ENCODE data around the gene LGALS7B.
"Not testable (repeated sequence)": the region's sequence is repeated elsewhere in the genome, so short reads cannot be mapped to it uniquely, and the experiment has no call there.

The LGALS7B gene

DNA sequence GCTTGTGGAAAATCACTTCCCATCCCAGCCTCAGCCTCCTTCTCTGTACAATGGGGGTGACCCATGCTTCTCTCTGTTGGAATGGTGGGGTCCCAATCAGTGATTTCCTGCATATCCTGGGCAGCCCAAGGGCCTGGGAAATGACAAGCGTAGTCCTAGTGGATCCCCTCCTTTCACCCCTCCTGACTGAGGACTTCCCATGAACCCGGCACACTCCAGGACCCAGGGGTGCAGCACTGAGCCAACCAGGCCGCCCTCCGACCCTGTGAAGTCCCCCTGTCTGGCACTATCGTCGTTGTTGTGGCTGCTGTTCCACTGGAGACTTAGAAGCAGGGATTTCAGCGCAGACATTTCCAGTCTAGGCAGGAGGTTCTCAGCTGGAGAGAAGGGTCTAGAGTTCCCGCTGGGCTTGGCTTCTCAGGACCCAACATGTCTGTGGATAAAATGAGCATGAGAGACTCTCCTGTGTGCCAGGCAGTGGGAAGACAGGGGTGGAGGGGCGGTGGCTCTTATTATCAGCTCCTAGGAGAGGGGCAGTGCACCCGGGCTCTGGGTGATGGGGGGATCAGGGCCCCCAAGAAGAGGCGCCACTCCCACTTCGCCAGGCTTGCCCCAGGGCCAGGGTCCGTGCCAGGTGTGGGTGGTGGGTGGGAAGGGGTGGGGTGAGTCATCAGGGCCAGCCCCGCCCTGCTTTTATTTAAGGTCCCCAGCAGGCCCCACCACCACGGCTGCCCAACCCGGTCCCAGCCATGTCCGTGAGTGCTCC, at the start of gene LGALS7B:
TSS of gene LGALS7B (plus strand) at position 723 of the 766 bp plus-strand sequence. CDS start at position 750, 27 bp downstream.
- FAIRE-seq, result no peak
- DNase-seq (ENCODE audit: low spot score), result no peak

- DNase-seq (ENCODE audit: low spot score) (no peak), FAIRE-seq (no peak)
Observed at GRCh38 chr19:38739440-38740256, 49.4 kb upstream of the LGALS7B start.

- DNase-seq (ENCODE audit: low spot score) (no peak), FAIRE-seq (no peak)
Observed at GRCh38 chr19:38740257-38740592, 48.8 kb upstream of the LGALS7B start.

DNA sequence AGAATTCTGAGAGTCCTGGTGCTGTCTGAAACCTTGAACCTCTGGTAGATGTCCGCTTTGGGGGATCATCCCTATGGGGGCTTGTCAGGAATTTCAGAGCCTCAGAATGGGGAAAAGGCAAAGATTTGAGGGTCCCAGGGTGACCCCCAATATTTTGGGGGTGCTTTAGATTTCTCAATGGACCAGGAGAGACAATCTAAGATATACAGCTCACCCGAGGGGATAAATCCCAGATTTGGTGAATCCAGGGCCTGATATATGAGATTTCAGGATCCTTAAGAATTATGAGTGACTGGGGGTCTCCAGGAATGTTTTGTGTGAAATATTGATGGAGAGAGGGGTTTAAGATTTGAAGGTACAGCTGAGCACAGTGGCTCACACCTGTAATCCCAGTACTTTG, 48.1 kb upstream of the LGALS7B start:
- no peak for DNase-seq (ENCODE audit: low spot score)
- no peak for FAIRE-seq

DNA sequence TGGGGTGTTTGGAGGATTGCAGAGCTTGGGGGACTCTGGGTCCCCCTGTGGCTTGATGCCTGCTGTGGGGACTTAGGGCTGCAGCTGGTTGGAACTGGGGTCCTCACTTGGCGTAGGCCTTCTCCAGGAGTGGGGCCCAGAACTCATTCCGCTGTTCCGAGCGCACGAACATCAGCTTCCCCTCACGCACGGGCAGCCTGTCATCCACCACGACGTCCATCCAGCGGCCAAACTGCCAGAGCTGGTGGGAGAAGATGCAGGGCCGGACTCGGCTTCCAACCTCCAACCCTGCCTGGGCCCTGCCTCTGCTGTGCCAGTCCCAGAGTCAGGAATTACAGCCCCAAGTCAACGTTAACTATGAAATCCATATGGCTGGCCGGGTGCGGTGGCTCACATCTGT, 47.3 kb upstream of the LGALS7B start:
- FAIRE-seq, result no peak
- no peak for DNase-seq (ENCODE audit: low spot score)

DNA sequence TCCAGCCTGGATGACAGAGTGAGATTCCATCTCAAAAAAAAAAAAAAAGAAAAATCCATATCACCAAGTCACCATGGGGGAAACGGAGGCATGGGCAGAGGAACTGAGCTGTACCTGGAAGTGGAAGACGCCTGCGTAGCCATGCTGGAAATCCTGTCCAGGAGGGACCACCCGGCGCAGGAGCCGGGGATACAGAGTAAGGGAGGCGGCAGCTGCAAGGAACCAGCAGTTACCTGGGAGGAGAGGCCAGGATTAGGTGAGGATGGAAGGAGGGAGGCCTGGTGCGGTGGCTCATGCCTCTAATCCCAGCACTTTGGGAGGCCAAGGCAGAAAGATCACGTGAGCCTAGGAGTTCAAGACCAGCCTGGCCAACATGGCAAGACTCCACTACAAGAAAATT, 46.7 kb upstream of the LGALS7B start:
- FAIRE-seq (no peak), DNase-seq (ENCODE audit: low spot score) (no peak)

- DNase-seq (ENCODE audit: low spot score) (no peak), FAIRE-seq (no peak)
Observed at GRCh38 chr19:38742906-38743305, 46.1 kb upstream of the LGALS7B start.

- no peak for FAIRE-seq
- DNase-seq (ENCODE audit: low spot score), result no peak
Observed at GRCh38 chr19:38743394-38744297, 45.4 kb upstream of the LGALS7B start.

DNA sequence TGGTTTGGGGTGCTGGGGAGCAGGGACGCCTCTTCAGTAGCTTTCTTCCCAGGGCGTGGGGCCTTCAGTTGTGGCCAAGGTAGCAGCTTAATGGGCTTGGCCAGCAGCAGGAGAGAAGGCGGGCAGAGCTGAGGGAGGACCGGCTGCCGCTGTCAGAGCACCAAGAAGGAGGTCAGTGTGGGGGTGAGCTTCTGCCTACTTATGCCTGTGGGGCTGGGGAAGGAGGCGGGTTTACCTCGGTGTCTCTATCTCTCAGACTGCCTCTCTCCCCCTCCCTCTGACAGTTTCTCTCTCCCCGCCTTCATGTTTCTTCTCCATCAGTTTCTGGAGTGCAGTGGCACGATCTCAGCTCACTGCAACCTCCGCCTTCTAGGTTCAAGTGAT, 44.7 kb upstream of the LGALS7B start, which contains the start of gene CAPN12:
TSS of gene CAPN12 (minus strand) at position 177 of the 384 bp plus-strand sequence. CDS start 309 bp downstream, outside the sequence.
- DNase-seq (ENCODE audit: low spot score) (no peak), FAIRE-seq (no peak)

DNA sequence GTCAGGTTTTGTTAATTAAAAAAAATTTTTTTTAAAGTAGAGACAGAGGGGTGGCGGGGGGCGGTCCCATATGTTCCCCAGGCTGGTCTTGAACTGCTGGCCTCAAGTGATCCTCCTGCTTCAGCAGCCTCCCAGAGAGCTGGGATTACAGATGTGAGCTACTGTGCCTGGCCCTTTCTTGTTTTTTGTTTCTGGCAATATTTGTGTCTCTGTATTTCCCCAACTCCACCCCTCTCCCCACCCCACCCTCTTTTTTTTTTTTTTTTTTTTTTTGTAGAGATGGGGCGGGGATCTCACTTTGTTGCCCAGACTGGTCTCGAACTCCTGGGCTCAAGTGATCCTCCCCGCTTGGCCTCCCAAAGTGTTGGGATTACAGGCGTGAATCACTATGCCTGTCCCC, 44.1 kb upstream of the LGALS7B start:
- FAIRE-seq, result no peak

DNA sequence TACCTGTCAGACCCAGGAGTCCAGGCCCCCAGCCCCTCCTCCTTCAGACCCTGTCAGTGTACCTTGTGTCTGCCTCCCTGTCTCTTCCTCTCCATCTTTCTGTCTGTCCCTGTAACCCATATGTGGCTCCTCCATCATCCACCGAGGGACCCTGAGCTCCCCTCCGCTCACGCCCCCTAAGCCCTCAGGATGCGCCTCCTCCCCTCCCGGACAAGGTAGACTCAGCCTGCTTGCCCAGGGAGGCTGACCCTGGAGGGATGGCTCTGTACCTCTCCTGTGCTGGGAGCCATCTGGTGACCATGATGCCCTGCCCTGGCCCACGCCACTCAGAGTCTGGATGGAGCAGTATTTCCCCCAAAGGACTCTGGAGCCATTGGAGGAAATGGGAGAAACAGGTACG, 43.7 kb upstream of the LGALS7B start:
- DNase-seq (ENCODE audit: low spot score) (no peak), FAIRE-seq (no peak)

More for the DNA sequence above, 44.1 kb upstream of the LGALS7B start:
- no peak for DNase-seq (ENCODE audit: low spot score)

- FAIRE-seq; DNase-seq (ENCODE audit: low spot score): not testable (repeated sequence)
Observed at GRCh38 chr19:38753783-38754182, 35.2 kb upstream of the LGALS7B start.

DNA sequence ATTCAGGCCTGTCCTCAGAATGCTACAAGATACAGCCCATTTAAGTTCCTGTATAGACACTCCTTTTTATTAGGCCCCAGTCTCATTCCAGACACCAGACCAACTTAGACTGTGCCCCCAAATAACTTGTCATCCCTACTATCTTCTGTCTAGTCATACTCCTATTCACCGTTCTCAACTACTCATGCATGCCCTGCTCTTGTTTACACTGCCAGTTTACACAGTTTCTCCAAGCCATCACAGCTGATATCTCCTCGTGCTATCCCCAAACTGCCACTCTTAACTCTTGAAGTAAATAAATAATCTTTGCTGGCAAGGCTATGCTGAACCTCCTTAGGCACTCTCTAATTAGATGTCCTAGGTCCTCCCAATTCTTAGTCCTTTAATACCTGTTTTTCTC, 34.8 kb upstream of the LGALS7B start:
- FAIRE-seq; DNase-seq (ENCODE audit: low spot score): not testable (repeated sequence)

GRCh38 chr19:38759590-38760003, 29.4 kb upstream of the LGALS7B start:
- no peak for FAIRE-seq
- DNase-seq (ENCODE audit: low spot score), result no peak

DNA sequence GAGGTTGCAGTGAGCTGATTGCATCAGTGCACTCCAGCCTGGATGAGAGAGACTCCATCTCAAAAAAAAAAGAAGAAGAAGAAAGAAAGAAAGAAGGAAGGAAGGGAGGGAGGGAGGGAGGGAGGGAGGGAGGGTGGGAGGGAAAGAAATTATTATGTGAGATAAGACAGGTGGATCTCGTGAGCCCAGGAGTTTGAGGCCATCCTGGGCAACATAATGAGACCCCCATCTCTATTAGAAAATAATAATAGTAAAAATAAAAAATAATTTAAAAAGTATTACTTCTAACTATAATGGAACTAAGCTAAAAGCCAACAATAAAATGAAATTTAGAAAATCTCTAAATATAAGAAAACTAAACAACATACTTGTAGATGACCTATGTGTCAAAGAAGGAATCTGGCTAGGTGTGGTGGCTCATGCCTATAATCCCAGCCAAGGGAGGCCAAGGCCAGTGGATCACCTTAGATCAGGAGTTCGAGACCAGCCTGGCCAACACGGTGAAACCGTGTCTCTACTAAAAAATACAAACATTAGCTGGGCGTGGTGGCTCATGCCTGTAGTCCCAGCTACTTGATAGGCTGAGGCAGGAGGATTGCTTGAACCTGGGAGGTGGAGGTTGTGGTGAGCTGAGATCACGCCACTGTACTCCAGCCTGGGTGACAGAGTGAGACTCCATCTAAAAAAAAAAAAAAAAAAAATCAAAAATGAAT, 28.0 kb upstream of the LGALS7B start:
- not testable (repeated sequence) for DNase-seq (ENCODE audit: low spot score); FAIRE-seq

DNA sequence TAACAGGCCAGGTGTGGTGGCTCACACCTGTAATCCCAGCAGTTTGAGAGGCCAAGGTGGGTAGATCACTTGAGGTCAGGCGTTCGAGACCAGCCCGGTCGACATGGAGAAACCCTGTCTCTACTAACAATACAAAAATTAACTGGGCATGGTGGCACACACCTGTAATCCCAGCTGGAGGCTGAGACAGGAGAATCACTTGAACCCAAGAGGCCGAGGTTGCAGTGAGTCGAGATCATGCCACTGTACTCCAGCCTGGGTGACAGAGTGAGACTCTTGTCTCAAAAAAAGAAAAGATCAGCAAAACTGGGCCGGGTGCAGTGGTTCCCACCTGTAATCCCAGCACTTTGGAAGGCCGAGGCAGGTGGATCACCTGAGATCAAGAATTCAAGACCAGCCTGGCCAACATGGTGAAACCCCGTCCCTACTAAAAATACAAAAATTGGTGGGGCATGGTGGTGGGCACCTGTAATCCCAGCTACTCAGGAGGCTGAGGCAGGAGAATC, 27.1 kb upstream of the LGALS7B start:
- DNase-seq (ENCODE audit: low spot score); FAIRE-seq: not testable (repeated sequence)

GRCh38 chr19:38763795-38764220, 25.2 kb upstream of the LGALS7B start:
- FAIRE-seq, result no peak
- DNase-seq (ENCODE audit: low spot score), result no peak

DNA sequence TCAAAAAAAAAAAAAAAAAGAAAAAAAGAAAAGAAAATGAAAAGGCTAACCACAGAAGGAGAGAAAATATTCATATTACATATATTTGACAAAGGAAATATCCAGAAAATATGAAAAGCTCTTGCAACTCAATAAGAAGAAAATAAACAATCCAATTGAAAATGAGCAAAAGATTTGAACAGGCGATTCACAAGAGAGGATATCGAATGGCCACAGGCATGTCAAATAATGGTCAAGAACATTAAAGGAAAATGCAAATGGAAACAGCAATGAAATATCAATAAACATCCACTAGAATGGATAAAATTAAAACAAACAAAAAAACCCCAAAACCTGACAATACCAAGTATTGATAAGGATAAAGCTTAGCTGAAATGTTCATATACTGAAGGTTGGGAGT, 23.8 kb upstream of the LGALS7B start:
- no peak for FAIRE-seq
- DNase-seq (ENCODE audit: low spot score), result no peak

DNA sequence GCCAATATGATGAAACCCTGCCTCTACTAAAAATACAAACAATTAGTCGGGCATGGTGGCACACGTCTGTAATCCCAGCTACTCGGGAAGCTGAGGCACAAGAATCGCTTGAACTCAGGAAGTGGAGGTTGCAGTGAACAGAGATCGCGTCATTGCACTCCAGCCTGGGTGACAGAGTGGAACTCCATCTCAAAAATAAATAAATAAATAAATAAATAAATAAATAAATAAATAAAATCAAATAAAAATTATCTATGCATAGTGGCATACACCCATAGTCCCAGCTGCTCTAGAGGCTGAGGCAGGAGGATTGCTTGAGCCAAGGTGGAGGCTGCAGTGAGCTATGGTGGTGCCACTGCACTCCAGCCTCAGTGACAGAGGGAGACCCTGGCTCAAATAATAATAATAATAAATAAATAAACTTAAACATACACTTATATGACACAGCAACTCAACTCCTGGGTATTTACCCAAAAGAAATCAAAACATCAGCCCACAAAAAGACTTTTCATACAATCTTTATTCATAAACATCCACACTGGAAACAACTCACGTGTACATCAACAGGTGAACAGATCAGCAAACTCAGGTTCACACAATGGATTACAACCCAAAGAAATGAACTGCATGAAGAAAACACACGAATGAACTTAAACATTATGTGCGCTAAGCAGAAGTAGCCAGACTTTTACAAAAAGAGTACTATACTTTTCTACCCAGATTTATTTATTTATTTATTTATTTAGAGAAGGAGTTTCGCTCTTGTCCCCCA, 22.5 kb upstream of the LGALS7B start:
- FAIRE-seq, result no peak
- no peak for DNase-seq (ENCODE audit: low spot score)
